ENCODE measurements around the gene VCL.

Gene VCL

GRCh38 chr10:74094231-74094630 lies 96.3 kb downstream of the VCL start:
- no peaks in the 10 kb centered on the region for H3K27me3 ChIP-seq
- H3K4me2 ChIP-seq = no peak overlapping the region
- H4K20me1 ChIP-seq = peaks cover 10% of the 10 kb centered on the region
- H3K9ac ChIP-seq = no peak overlapping the region
- no peak overlapping the region for H3K4me3 ChIP-seq
- no peak for TF ChIP-seq Cebpa-rat (IDR thresholded peaks at IDR 0.05)
- H3K9me3 ChIP-seq = no peaks in the 10 kb centered on the region
- peaks cover 32% of the 10 kb centered on the region for H3K4me1 ChIP-seq
- H3K36me3 ChIP-seq = peaks cover 94% of the 10 kb centered on the region
- H3K27ac ChIP-seq = no peak overlapping the region

GRCh38 chr10:74096777-74097176 lies 98.9 kb downstream of the VCL start:
- Histone ChIP-seq H3K9me3 (no peaks in the 10 kb centered on the region), H4K20me1 (peaks cover 10% of the 10 kb centered on the region), H3K4me1 (peaks cover 32% of the 10 kb centered on the region), H3K27me3 (no peaks in the 10 kb centered on the region), H3K27ac (peak overlapping the region; percentile 27; the same call in 1 of the 2 replicates), H3K4me3 (no peak overlapping the region), H3K9ac (no peak overlapping the region), H3K4me2 (peak overlapping the region; percentile 74), H3K36me3 (peaks cover 94% of the 10 kb centered on the region)
- TF ChIP-seq Cebpa-rat (IDR thresholded peaks at IDR 0.05) = no peak

GRCh38 chr10:74097776-74098175 lies 99.9 kb downstream of the VCL start:
- Histone ChIP-seq H3K36me3 (peaks cover 94% of the 10 kb centered on the region), H3K4me3 (no peak overlapping the region), H3K9ac (no peak overlapping the region)

GRCh38 chr10:74099420-74099819 lies 101.5 kb downstream of the VCL start:
- no peak overlapping the region for H3K4me2 ChIP-seq
- peaks cover 32% of the 10 kb centered on the region for H3K4me1 ChIP-seq
- no peak for TF ChIP-seq Cebpa-rat (IDR thresholded peaks at IDR 0.05)
- H3K27ac ChIP-seq = no peak overlapping the region
- no peaks in the 10 kb centered on the region for H3K9me3 ChIP-seq
- no peaks in the 10 kb centered on the region for H3K27me3 ChIP-seq
- H4K20me1 ChIP-seq = peaks cover 10% of the 10 kb centered on the region
- H3K9ac ChIP-seq = no peak overlapping the region
- peaks cover 94% of the 10 kb centered on the region for H3K36me3 ChIP-seq
- H3K4me3 ChIP-seq = no peak overlapping the region

More at GRCh38 chr10:74097776-74098175, 99.9 kb downstream of the VCL start:
- peaks cover 10% of the 10 kb centered on the region for H4K20me1 ChIP-seq
- H3K9me3 ChIP-seq = no peaks in the 10 kb centered on the region
- H3K27ac ChIP-seq = no peak overlapping the region
- peaks cover 32% of the 10 kb centered on the region for H3K4me1 ChIP-seq
- H3K27me3 ChIP-seq = no peaks in the 10 kb centered on the region
- peak overlapping the region; percentile 74 for H3K4me2 ChIP-seq
- no peak for TF ChIP-seq Cebpa-rat (IDR thresholded peaks at IDR 0.05)

- peaks cover 32% of the 10 kb centered on the region for H3K4me1 ChIP-seq
- H3K9me3 ChIP-seq = no peaks in the 10 kb centered on the region
- H3K36me3 ChIP-seq = peaks cover 94% of the 10 kb centered on the region
- no peaks in the 10 kb centered on the region for H3K27me3 ChIP-seq
- TF ChIP-seq Cebpa-rat (IDR thresholded peaks at IDR 0.05) = no peak
- peaks cover 10% of the 10 kb centered on the region for H4K20me1 ChIP-seq
- no peak overlapping the region for H3K4me2 ChIP-seq
- no peak overlapping the region for H3K4me3 ChIP-seq
- H3K9ac ChIP-seq = no peak overlapping the region
- no peak overlapping the region for H3K27ac ChIP-seq
These were observed 101.9 kb downstream of the VCL start for GRCh38 chr10:74099836-74100235.

GRCh38 chr10:74103560-74104258 lies 105.8 kb downstream of the VCL start:
- Histone ChIP-seq H4K20me1 (peaks cover 14% of the 10 kb centered on the region; the same call in 1 of the 2 replicates), H3K9me3 (no peaks in the 10 kb centered on the region), H3K27me3 (no peaks in the 10 kb centered on the region), H3K27ac (no peak overlapping the region), H3K4me3 (no peak overlapping the region), H3K4me1 (no peaks in the 10 kb centered on the region), H3K36me3 (peaks cover 100% of the 10 kb centered on the region), H3K9ac (no peak overlapping the region), H3K4me2 (no peak overlapping the region)
- no peak for TF ChIP-seq Cebpa-rat (IDR thresholded peaks at IDR 0.05)

GRCh38 chr10:74104480-74104879 lies 106.6 kb downstream of the VCL start:
- Histone ChIP-seq H3K36me3 (peaks cover 100% of the 10 kb centered on the region), H3K27me3 (no peaks in the 10 kb centered on the region), H3K4me1 (no peaks in the 10 kb centered on the region)

GRCh38 chr10:74104996-74105395 lies 107.1 kb downstream of the VCL start:
- H4K20me1 ChIP-seq = peaks cover 17% of the 10 kb centered on the region; the same call in 1 of the 2 replicates
- no peak overlapping the region for H3K27ac ChIP-seq
- H3K4me2 ChIP-seq = no peak overlapping the region
- no peaks in the 10 kb centered on the region for H3K9me3 ChIP-seq
- H3K4me1 ChIP-seq = no peaks in the 10 kb centered on the region
- no peaks in the 10 kb centered on the region for H3K27me3 ChIP-seq
- H3K9ac ChIP-seq = no peak overlapping the region
- no peak for TF ChIP-seq Cebpa-rat (IDR thresholded peaks at IDR 0.05)
- H3K36me3 ChIP-seq = peaks cover 100% of the 10 kb centered on the region
- no peak overlapping the region for H3K4me3 ChIP-seq

More at GRCh38 chr10:74104480-74104879, 106.6 kb downstream of the VCL start:
- no peaks in the 10 kb centered on the region for H3K9me3 ChIP-seq
- peaks cover 14% of the 10 kb centered on the region; the same call in 1 of the 2 replicates for H4K20me1 ChIP-seq
- H3K9ac ChIP-seq = no peak overlapping the region
- no peak overlapping the region for H3K4me3 ChIP-seq
- H3K4me2 ChIP-seq = no peak overlapping the region
- no peak for TF ChIP-seq Cebpa-rat (IDR thresholded peaks at IDR 0.05)
- H3K27ac ChIP-seq = no peak overlapping the region

- Histone ChIP-seq H3K4me1 (no peaks in the 10 kb centered on the region), H3K9ac (no peak overlapping the region), H3K27me3 (no peaks in the 10 kb centered on the region), H3K9me3 (no peaks in the 10 kb centered on the region), H3K27ac (no peak overlapping the region), H3K36me3 (peaks cover 100% of the 10 kb centered on the region), H4K20me1 (peaks cover 36% of the 10 kb centered on the region), H3K4me2 (no peak overlapping the region), H3K4me3 (no peak overlapping the region)
- no peak for TF ChIP-seq Cebpa-rat (IDR thresholded peaks at IDR 0.05)
These were observed 109.5 kb downstream of the VCL start for GRCh38 chr10:74107391-74107790.

- Histone ChIP-seq H4K20me1 (peaks cover 41% of the 10 kb centered on the region), H3K9me3 (no peaks in the 10 kb centered on the region), H3K27ac (no peak overlapping the region), H3K36me3 (peaks cover 100% of the 10 kb centered on the region), H3K4me3 (no peak overlapping the region), H3K27me3 (no peaks in the 10 kb centered on the region), H3K4me2 (no peak overlapping the region), H3K9ac (no peak overlapping the region), H3K4me1 (no peaks in the 10 kb centered on the region)
- no peak for TF ChIP-seq Cebpa-rat (IDR thresholded peaks at IDR 0.05)
These were observed 111.5 kb downstream of the VCL start for GRCh38 chr10:74109452-74109851.

All from BLaER1 (cell line).